ENCODE results near the gene C1orf159.

Gene C1orf159

GRCh38 chr1:1054971-1055370 lies 60.9 kb downstream of the C1orf159 start:
- TF ChIP-seq CTCF (IDR thresholded peaks at IDR 0.05; ENCODE audit: control insufficient read depth, insufficient read depth, low read depth, low read length, missing control alignments), result no peak
- no peak overlapping the region for H3K4me3 ChIP-seq (ENCODE audit: control insufficient read depth, low read depth, low read length)
- no peak for DNase-seq (ENCODE audit: low read depth)

GRCh38 chr1:1054099-1054700 lies 61.7 kb downstream of the C1orf159 start:
- no peak for DNase-seq (ENCODE audit: low read depth)
- no peak overlapping the region for H3K4me3 ChIP-seq (ENCODE audit: control insufficient read depth, low read depth, low read length)
- TF ChIP-seq CTCF (IDR thresholded peaks at IDR 0.05; ENCODE audit: control insufficient read depth, insufficient read depth, low read depth, low read length, missing control alignments), result no peak

- DNase-seq (ENCODE audit: low read depth), result no peak
- no peak for TF ChIP-seq CTCF (IDR thresholded peaks at IDR 0.05; ENCODE audit: control insufficient read depth, insufficient read depth, low read depth, low read length, missing control alignments)
- H3K4me3 ChIP-seq (ENCODE audit: control insufficient read depth, low read depth, low read length), result no peak overlapping the region
Observed at GRCh38 chr1:1053682-1054081, 62.2 kb downstream of the C1orf159 start.

GRCh38 chr1:1053022-1053421 lies 62.9 kb downstream of the C1orf159 start:
- no peak overlapping the region for H3K4me3 ChIP-seq (ENCODE audit: control insufficient read depth, low read depth, low read length)
- no peak for DNase-seq (ENCODE audit: low read depth)
- no peak for TF ChIP-seq CTCF (IDR thresholded peaks at IDR 0.05; ENCODE audit: control insufficient read depth, insufficient read depth, low read depth, low read length, missing control alignments)

- TF ChIP-seq CTCF (IDR thresholded peaks at IDR 0.05; ENCODE audit: control insufficient read depth, insufficient read depth, low read depth, low read length, missing control alignments), result no peak
- DNase-seq (ENCODE audit: low read depth), result no peak
- H3K4me3 ChIP-seq (ENCODE audit: control insufficient read depth, low read depth, low read length), result no peak overlapping the region
Observed at GRCh38 chr1:1052003-1052840, 63.7 kb downstream of the C1orf159 start.

GRCh38 chr1:1051127-1051810 lies 64.6 kb downstream of the C1orf159 start:
- TF ChIP-seq CTCF (IDR thresholded peaks at IDR 0.05; ENCODE audit: control insufficient read depth, insufficient read depth, low read depth, low read length, missing control alignments), result no peak
- no peak overlapping the region for H3K4me3 ChIP-seq (ENCODE audit: control insufficient read depth, low read depth, low read length)
- DNase-seq (ENCODE audit: low read depth), result no peak

Data from AG09309 (cell line).